SW480 (cell line): ENCODE measurements around the gene ATXN10.
"Not testable (repeated sequence)": the region's sequence is repeated elsewhere in the genome, so short reads cannot be mapped to it uniquely, and the experiment has no call there.

Source experiments
- DNase-seq: peaks from one replicate; pipeline ENCODE4 v3.0.0-alpha.2; 2016; ENCODE audit warnings: low spot score

ATXN10 gene

DNA sequence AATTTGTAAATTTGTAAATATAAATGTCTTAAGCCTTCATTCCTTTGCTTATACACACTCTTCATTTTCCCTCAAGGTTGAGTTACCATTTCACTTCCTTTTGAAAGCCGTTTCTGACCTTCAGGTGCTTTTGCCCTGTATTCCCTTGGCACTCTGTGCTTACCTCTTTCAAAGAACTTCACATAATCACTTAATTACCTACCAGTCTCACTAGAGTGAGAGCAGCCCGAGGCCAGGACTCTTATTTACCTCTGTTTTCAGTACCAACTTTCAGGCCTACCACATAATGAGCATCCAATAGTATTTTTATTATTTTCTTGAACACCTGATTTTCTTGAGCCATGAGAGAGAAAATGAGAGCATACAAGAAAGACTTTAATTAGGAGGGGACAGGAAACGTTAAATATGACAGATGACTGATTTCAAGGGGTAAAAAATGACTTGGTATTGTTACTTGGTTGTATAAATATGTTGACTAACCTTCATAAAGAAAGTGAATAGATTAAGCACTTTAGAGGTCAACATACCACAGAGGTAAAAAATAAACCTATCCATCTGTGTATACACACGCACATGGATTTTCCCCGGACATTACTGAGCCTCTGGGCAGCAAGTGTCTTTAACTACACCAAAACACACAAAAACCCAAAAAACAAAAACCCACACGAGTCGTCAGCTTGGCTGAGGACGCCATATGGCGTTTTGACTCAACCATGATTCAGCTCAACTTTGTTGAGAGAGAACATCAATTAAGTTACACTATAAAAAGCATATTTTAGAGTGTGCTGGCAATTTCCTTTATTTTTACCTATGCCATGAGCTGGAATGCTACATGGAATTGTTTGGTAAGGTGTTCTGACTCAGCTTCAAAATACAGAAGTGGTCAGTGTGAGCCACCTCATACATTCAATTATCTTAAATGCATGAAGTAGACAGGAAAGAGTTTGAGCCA lies 7.6 kb downstream of the ATXN10 start:
- no peak for DNase-seq

DNA sequence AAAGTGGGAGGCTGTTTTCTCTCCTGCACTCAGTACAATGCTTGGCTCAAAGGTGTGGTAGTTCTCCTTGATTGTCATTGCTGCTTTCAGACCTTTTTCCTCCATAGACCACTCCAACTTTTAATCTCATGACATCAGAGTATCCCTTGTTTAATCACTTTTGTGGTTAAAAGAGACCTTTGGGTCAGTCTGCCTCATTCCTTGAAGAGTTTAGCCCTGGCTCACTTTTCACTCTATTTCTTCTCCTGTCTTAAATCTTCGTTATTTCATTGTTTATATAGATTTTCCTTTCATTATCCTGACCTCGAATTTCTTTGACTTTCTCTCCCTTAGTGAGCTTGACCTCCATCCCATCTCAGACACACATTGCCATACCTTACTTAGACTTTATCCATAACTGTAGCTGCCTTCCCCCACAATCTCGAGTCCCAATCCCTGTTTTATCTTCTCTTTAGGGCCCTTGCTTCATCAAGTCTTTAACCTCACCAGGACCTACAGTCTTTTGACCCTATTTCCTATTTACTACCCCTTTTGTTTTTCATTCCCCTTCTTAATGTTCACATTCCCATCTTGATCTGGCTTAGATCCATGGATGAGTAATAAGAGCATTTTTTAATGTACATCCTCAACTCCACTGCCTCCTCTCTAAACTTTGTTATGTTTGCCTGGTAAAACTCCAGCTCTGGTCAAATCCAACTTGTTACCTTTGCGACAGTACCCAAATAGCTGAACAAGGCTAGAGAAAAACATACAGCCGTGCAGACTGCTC lies 9.5 kb downstream of the ATXN10 start:
- no peak for DNase-seq

DNA sequence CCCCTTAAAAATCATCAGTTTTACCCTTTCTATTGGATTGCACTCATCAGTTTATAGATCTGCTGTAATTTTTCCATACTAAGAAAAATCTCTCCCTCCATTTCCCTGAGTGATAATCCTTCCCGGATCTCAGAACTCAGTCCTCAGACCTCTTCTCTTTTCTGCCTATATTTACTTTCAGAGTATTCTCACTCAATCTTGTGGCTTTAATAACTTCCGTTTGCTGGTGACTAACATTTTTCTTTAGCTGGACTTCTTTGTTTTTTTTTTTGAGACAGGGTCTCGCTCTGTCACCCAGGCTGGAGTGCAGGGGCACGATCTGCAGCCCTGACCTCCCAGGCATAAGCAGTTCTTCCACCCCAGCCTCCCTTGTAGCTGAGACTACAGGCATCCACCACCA lies 10.4 kb downstream of the ATXN10 start:
- DNase-seq = no peak

DNA sequence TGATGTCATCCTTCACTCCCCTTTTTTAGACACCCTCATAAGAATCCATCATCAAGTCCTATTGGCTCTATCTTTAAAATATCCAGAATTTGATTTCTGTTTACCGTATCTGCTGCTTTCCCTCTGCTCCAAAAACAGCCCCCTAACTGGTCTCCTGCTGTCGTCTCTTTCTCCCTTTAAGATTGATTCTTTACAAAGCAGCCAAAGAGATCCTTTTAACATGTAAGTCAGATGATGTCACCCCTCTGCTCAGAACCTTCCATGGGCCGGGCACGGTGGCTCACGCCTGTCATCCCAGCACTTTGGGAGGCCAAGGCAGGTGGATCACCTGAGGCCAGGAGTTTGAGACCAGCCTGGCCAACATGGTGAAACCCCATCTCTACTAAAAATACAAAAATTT lies 11.1 kb downstream of the ATXN10 start:
- not testable (repeated sequence) for DNase-seq

DNA sequence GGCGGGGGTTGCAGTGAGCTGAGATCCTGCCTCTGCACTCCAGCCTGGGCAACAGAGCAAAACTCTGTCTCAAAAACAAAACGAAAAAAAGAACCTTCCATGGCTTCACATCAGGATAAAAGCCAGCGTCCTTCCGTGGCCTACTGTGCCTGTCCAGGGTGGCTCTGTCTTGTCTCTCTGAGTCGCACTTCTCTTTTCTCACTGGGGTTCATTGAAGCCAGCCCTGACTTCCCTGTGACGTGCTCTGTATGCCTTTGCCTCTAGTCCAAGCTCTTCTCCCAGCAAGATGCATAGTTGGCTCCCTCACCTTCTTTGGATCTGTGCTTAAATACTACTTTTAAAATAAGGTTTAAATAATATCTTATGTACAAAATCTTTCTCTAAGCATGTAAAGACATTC lies 11.6 kb downstream of the ATXN10 start:
- no peak for DNase-seq

DNA sequence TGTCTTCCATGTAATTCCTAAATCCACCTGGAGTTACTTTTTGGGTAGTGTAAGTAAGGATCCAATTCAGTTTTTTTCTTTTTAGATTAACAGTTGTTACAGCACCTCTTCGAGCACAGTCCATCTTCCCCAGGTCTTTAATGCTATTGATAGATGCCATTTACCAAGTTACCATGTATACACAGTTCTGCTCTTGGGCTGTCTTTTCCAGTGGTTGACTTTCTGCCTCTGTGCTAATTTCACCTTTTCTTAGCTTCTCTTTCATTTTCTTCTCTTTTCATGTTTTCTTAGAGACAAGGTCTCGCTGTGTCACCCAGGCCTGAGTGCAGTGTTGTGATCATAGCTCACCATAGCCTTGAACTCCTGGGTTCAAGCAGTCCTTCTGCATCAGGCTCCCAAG lies 12.0 kb downstream of the ATXN10 start:
- no peak for DNase-seq

DNA sequence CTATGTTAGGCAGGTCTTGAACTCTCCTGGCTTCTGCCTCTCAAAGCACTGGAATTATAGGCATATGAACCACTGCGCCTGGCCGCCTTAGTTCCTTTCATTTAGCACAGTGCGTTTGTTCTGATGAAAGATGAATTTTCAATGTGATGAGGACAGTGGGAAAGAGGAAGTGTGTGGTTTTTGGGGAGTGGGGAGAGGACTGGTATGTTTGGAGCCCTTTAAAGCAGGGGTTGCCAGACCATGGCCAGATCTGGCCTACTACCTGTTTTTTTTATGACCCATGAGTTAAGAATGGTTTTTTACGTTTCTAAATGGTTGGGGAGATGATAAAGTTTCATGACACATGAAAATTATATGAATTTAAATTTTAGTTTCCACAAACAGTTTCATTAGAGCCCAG lies 12.5 kb downstream of the ATXN10 start:
- DNase-seq = no peak

DNA sequence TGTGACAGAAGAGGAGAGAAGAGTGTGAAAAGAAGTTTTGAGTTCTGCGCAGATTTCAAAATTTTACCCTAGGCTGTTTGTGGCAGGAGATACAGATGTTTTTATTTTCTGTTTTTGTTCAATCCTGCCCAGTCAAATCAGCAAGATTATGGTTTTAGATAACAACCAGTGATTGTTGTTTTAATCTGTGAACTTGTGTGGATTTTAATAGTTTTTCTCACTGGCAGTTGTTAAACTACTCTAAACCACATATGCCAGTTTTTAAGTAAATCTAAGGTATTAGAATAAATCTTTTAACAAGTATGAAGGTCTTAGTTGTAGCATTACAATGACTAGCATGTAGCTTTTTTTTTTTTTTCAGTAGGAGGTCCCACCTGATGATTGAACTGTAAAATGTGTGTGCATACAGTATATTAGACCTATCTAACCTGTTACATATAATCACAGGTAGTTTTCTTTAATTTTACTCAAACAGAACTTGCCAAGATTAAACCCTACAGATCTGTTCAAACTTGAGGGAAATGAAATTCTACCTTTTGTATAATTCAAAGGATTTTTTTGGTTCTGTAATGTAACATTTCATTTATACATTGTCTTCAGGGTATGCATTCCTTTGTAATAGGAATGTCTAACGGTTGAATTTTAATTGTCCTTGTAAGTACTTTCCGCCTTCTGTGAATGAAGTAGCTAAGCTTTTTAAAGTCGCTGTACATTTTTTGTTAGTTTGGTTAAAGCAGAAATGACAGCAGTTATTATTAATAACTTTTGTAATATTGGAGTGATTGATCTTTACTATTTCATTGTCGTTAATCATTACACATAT lies 13.3 kb downstream of the ATXN10 start:
- DNase-seq = no peak

DNA sequence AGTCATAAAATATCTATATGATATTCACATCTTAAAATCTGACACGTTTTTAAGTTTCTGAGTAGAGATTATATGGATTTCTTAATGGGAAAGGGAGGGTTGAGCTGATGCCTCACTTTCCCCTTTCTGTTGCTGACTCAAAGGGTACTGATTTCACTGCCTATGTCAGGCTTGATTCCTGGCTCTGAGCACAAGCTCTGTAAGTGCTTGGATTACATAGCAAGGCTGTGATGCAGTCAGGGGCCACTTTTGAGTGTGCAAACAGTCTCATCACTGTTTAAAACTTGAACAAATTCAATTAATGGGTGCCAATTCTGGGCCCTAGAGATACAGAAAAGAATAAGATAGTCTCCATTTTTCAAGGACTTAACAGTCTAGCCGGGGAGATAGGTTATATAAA lies 14.4 kb downstream of the ATXN10 start:
- DNase-seq = no peak

DNA sequence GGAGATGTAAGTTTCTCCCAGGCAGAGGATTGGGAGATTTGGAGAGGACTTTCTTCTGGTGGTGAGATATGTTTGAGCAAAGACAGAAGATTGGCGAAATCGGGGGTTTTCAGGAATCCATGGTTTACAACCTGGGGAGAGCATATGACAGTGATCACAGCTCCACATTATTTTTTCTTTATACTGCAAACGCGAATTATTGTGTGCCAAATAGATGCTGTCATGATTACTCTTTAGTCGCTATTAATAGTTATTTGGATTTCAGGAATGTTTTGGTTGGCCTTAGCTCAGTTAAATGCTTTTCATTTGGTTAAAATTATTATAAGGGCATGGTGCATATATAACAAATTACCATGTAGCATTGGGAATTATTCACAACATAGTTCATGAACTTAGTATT lies 15.2 kb downstream of the ATXN10 start:
- DNase-seq = no peak

DNA sequence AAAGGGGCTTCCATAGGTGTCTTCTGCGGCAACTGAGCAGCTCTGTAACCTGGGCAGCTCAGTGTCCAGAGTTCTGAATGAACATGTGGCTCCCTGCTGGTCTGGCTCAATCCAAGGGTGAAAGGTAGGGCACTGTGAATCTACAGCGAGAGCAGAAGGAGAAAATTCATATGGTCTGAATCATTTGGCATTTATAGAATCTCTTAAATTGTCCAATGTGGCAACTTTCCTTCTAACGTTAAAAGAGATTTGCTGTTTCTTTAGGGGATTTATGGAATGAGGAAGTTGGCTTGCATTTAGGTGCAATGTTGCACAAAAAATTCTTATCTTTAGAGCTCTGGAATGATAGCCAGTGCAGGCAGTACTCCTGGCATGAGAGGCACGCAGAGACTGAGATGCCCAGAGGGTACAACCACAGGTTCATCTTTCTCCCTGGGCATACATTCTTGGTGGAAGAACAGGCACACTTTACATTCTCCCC lies 17.0 kb downstream of the ATXN10 start:
- peak; percentile 13 for DNase-seq

DNA sequence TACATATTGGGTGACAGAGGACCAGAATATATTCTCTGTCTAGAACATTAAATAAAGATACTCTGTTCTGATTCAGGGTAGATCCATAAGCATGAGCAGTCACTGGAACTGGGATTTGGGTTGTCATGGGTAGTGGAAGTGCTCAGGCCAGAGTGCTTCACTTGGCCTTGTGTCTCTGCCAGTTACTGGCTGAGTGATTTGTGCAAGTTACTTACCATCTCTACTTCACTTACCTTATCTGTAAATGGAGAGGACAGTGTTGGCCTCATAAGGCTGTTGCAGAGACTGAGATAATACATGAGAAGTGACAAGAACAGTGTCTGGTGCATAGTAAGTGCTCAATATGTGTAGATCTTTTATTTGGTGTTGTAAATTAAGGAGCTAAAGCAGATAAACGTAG lies 17.6 kb downstream of the ATXN10 start:
- no peak for DNase-seq

DNA sequence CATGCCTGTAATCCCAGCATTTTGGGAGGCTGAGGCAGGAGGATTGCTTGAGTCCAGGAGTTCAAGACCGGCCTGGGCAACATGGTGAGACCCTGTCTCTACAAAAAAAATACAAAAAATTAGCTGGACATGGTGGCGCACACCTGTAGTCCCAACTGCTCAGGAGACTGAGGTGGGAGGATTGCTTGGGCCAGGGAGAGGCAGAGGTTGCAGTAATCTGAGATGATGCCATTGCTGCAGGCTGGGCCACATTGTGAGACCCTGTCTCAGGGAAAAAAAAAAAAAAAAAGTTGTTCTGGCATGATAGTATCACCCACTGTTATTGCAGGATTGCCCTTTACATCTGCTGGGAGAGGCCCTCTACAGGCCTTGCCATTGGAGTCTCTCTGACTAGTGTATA lies 18.4 kb downstream of the ATXN10 start:
- no peak for DNase-seq

DNA sequence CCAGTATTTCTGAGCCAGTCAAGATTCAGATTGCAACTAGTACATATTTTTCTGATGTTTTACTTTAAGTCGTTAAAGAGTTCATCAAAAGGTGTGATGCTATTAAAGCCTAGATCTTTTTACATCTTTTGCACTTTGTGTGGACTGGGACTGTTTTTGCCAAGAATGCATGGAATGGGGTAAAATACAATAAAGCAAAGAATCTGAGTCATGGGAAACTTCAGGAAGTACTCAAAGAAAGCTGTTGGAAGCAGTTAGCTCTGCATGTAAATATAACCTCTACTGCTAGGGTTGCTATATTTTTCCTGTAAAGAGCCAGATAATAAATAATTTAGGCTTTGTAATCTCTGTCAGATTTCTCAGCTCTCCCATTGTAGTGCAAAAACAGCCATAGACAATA lies 20.9 kb downstream of the ATXN10 start:
- no peak for DNase-seq

DNA sequence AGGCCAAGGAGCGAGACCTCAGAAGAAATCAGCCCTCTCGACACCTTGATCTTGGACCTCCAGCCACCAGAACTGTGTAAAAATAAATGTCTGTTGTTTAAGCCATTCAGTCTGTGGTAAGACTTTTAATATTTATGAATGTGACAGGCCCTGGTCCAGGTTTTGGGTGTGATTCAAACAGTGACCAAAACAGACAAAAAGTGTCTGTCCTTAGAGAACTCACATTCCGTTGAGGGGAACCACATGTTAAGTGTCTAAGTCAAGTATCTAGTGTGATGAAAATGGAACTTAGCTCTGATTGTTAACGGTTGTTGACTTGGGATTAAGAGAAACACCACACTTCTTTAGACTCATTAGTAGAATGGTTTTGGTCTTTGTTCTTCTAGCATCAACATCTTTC lies 22.2 kb downstream of the ATXN10 start:
- DNase-seq = no peak

DNA sequence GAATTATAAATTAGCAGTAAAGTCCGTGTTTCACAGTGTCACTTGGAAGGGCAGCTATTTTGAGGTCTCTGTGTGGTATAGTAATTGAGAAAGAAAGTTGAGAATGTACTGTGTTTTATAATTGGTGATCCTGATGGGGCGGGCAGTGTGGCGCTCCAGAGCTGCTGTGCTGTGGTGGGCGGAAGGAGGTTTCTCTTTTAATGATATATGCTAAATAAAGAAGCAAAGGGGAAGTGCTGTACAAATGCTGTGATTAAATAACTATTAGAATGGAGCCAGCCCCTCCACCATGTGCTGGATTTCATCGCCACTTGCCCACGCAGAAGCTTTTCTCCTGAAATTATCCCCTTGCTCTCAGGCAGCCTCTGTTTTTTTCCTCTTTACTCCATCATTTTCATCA lies 24.6 kb downstream of the ATXN10 start:
- no peak for DNase-seq

DNA sequence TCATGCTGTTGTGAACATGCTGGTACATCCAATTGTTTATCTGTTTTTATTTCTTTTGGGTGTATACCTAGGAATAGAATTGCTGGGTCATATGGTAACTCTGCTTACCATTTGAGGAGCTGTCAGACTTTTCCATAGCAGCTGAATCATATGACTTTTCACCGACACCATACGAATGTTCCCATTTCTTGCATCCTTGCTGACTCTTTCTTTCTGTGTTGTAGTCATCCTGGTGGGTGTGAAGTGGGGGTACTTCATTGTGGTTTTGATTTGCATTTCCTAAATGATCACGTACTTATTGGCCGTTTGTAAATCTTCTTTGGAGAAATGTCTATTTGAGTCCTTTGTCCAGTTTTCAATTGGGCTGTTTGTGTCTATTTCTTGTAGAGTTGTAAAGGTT lies 26.5 kb downstream of the ATXN10 start:
- no peak for DNase-seq

DNA sequence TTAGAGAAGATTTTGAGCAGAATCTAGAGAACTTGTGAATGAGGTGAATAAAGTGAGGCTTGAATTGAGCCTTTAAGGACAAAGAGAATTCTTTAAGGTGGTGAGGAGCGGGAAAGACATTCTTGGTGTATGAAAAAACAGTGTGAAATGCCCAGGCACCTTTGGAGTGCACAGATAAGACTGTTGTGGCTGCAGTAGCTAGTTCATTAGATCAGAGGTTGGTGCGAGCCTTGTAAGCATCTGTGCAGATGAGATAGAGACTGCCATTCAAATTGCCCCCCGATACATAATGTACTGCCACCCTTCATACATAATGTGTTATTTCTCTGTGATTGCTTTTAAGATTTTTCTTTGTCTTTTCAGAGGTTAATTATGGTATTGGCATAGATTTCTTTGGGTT lies 31.3 kb downstream of the ATXN10 start:
- DNase-seq = no peak

DNA sequence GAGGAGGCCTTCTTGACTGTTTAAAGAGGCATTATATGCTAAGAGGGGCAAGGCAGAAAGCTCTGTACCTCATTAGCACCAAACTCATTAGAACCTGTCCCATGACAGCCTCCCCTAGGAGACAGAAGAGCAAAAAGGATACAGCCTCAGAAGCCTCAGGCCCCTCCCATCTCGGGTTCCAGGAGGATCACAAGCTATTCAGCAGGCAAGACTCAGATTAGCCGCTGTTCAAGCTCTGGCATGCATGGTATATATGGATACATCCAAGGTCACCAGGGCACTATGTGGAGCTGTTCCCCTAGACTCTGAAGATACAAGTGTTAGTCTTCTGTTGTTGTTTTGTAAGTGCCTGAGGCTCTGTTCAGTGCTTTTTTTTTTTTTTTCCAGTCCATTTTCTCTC lies 32.1 kb downstream of the ATXN10 start:
- DNase-seq = no peak

DNA sequence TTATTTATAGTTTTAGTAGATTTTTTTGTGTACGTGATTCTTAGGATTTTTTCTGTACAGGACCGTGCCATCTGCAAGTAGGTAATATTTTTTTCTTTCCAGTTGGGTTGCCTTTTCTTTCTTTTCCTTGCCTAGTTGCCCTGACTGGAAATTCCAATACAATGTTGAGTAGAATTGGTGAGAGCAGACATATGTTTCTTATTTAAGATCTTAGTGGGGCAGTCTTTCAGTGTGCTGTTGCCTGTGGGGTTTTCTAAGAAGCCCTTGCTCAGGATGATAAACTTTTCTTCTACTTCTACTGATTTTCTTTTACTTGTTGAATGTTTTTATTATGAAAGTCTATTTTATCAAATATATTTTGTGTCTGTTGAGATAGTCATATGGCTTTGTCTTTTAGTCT lies 33.0 kb downstream of the ATXN10 start:
- DNase-seq = no peak

DNA sequence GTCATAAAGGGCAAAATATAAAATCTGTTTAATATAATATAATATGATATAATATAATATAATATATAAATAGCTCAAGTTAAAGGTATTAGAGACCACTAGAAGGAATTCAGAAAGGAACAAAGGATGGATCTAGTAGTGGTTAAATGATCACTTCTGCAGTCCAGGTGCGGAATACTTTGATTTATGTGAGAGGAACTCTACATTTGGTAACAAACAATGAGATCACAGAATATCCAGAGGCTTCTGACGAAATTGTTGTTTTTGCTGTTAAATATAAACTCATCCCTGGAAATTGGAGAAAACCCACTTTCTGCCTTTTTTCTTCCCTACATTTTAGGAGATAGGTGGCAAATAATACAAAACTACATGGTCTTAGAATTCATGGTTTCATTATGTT lies 36.0 kb downstream of the ATXN10 start:
- DNase-seq = no peak

DNA sequence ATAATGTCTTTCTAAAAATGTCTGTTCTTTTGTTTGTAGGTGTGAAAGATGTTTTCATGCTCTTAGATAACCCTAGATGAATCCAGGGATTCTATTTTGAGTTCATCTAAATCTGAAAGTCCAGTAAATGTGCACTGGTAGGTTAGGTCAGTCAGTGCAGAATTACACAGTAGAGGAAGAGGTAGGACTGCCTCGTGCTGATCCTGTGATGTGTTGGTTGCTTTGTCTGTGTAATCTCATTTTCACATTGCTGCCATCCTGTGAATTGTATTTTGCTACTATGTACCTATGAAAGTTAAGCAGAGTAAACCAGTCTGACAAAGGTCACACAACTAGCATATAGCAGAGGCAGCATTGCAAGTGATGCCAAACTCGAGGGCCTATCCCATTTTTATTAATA lies 36.5 kb downstream of the ATXN10 start:
- no peak for DNase-seq
